RPMI7951 (cell line): ENCODE data around the gene SH2D1B. TPM values are rescaled to one million over a fixed set of nuclear protein-coding genes. Genes with fewer than 3 reads are reported as not detected.

Source experiments
- DNase-seq: peaks from one replicate; pipeline ENCODE4 v3.0.0-alpha.2; 2012; ENCODE audit warnings: low read depth
- total RNA-seq: library from RNA; depleted of rRNA; stranded (reverse); fragments of >200 nt; shearing (Covaris generic); gene quantifications from 2 replicates; pipeline ENCODE4 v1.2.3, GENCODE V29; 2014

The SH2D1B gene
- total RNA-seq, 1 experiment from 2014 or later: 0.12 TPM

GRCh38 chr1:162398999-162399580, 12.8 kb downstream of the SH2D1B start:
- DNase-seq: no peak

- DNase-seq: no peak
Measured at GRCh38 chr1:162397943-162398560, 13.9 kb downstream of the SH2D1B start.

- DNase-seq: no peak
Measured at GRCh38 chr1:162397039-162397448, 14.9 kb downstream of the SH2D1B start.

- no peak for DNase-seq
Measured at GRCh38 chr1:162396201-162396906, 15.6 kb downstream of the SH2D1B start.

GRCh38 chr1:162391790-162392563, 20.0 kb downstream of the SH2D1B start:
- DNase-seq: no peak

GRCh38 chr1:162390396-162391185, 21.3 kb downstream of the SH2D1B start:
- DNase-seq: no peak

- DNase-seq: no peak
Measured at GRCh38 chr1:162389971-162390370, 22.0 kb downstream of the SH2D1B start.

- peak; percentile 72 for DNase-seq
Measured at GRCh38 chr1:162389021-162389818, 22.7 kb downstream of the SH2D1B start.

- no peak for DNase-seq
Measured at GRCh38 chr1:162388615-162389014, 23.3 kb downstream of the SH2D1B start.

GRCh38 chr1:162388083-162388594, 23.8 kb downstream of the SH2D1B start:
- DNase-seq: no peak

- DNase-seq: no peak
Measured at GRCh38 chr1:162387226-162388082, 24.5 kb downstream of the SH2D1B start.

- no peak for DNase-seq
Measured at GRCh38 chr1:162386292-162387225, 25.4 kb downstream of the SH2D1B start.

GRCh38 chr1:162385702-162386101, 26.2 kb downstream of the SH2D1B start:
- no peak for DNase-seq

- DNase-seq: no peak
Measured at GRCh38 chr1:162385280-162385623, 26.7 kb downstream of the SH2D1B start.

- no peak for DNase-seq
Measured at GRCh38 chr1:162384601-162385279, 27.2 kb downstream of the SH2D1B start.

GRCh38 chr1:162384116-162384515, 27.8 kb downstream of the SH2D1B start:
- DNase-seq: no peak

GRCh38 chr1:162383516-162383915, 28.4 kb downstream of the SH2D1B start:
- no peak for DNase-seq

GRCh38 chr1:162383091-162383490, 28.8 kb downstream of the SH2D1B start:
- no peak for DNase-seq
